ENCODE measurements around the gene CNRIP1.

DNA sequence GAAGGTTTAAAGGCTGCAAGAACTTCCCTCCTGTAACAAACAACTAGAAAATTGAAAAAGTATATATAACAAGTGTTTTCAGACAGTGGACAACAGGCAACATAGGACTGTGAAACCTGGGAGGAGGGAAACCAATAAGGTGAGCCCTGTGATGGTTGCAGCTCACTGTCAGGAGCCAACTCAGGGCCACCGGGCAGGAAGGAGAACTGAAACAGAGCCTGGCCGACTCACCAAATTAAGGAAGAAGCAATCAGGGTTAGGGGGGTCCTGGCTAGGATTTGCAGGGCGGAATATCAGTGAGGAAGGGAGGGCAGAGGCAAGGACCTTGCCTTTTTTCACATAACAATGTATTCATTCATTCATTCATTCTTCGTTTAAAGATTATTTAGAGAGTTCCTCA lies 21.8 kb upstream of the CNRIP1 start:
- TF ChIP-seq, protein P1, sequence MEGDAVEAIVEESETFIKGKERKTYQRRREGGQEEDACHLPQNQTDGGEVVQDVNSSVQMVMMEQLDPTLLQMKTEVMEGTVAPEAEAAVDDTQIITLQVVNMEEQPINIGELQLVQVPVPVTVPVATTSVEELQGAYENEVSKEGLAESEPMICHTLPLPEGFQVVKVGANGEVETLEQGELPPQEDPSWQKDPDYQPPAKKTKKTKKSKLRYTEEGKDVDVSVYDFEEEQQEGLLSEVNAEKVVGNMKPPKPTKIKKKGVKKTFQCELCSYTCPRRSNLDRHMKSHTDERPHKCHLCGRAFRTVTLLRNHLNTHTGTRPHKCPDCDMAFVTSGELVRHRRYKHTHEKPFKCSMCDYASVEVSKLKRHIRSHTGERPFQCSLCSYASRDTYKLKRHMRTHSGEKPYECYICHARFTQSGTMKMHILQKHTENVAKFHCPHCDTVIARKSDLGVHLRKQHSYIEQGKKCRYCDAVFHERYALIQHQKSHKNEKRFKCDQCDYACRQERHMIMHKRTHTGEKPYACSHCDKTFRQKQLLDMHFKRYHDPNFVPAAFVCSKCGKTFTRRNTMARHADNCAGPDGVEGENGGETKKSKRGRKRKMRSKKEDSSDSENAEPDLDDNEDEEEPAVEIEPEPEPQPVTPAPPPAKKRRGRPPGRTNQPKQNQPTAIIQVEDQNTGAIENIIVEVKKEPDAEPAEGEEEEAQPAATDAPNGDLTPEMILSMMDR (IDR thresholded peaks at IDR 0.05), result no peak
- no peak for TF ChIP-seq EP300 (IDR thresholded peaks at IDR 0.05)
- no peak for TF ChIP-seq POLR2AphosphoS5 (IDR thresholded peaks at IDR 0.05)

Measured in gastroesophageal sphincter (tissue), 3 donors.